Left ventricle myocardium superior (tissue), 1 donor: ENCODE measurements around the gene HECW1. TPM values are rescaled to one million over a fixed set of nuclear protein-coding genes. Genes with fewer than 3 reads are reported as not detected.
A peak's percentile ranks its signal among the peaks of the same experiment; 100 is the strongest.
"Not testable (repeated sequence)": the region's sequence is repeated elsewhere in the genome, so short reads cannot be mapped to it uniquely, and the experiment has no call there.

Source experiments
- ATAC-seq: fragments of 200-7000 bp; cut with Tn5 transposase; one replicate; pipeline ENCODE4 v1.9.1; 2020; ENCODE audit warnings: mild to moderate bottlenecking, moderate library complexity
- DNase-seq: peaks from one replicate; pipeline ENCODE4 v3.0.0-alpha.2; 2020
- intact Hi-C: fragments of 100-400 bp; cut with micrococcal nuclease; formaldehyde crosslinking; loops from one replicate; pipeline ENCODE4 v1.11.0; 2022
- microRNA-seq: library from miRNA; unstranded; fragments of <30 nt; microRNA quantifications from one replicate; pipeline ENCODE4 v1.2.0, GENCODE V29; 2020; ENCODE audit warnings: borderline number of aligned reads
- total RNA-seq: library from RNA; stranded (reverse); fragmentation: NEBNext Ultra II Directional; extraction: Animal tissue kit (Norgen Biotek cat#: 25700); gene quantifications from one replicate; pipeline ENCODE4 v1.2.1, GENCODE V29; 2021
- donor health status: DM: no; HTN: yes; CAD: no; lungs with severe emphysema.

Gene HECW1
- total RNA-seq, 1 donor from 2014 or later = not detected

DNA sequence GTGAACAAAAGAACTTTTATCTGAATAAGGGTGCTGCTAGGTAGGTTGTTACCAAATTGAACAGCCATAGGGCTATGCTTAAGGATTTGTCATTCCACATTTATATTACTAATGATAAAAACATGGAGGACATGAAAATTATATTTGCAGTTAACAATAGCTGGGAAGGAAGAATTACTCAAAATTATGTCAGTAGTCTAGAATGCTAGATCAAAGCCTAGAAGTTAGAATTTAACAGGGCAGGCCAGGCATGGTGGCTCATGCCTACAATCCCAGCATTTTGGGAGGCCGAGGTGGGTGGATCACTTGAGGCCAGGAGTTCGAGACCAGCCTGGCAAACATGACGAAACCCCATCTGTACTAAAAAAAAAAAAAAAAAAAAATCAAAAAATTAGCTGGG, 479.9 kb downstream of the HECW1 start:
- DNase-seq (no peak), ATAC-seq (no peak)
- intact Hi-C loops = no loop called here

GRCh38 chr7:43593010-43593409, 480.6 kb downstream of the HECW1 start:
- intact Hi-C loops = no loop called here
- ATAC-seq (no peak), DNase-seq (no peak)

DNA sequence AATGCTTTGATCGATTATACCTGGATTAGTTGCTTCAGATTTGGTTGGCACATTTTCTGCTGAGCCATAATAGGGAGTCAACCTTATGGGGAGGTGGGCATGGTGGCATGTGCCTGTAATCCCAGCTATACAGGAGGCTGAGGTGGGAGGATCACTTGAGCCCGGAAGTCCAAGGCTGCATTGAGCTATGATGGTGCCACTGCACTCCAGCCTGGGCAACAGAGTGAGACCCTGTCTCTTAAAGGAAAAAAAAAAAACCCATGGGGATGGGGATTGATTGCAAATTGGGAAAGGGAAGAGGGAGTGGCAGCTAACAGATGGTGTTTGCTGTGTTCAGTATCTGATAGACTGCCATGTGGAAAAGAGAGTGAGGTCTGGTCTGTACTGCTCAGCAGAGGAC, 481.6 kb downstream of the HECW1 start:
- intact Hi-C loops = no loop called here
- no peak for DNase-seq
- ATAC-seq = peak; percentile 13

GRCh38 chr7:43596426-43596825, 484.0 kb downstream of the HECW1 start:
- intact Hi-C loops, ATAC-seq: not testable (repeated sequence)

DNA sequence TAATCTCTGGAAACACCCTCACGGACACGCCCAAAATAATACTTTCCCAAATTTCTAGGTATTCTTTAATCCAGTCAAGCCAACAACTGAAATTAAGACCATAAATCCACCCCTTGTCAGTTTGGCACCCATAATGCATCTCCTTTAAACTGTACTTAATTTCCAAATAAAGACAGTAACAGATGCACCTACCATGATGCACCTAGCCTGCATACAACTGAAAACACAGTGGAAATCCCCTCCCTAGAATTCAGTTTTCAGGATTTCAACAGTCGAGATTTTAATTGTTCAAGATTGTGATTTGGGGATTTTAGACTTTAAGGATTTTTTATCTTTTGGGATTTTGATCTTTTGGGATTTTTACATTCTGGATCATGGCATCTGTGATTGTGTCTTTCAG, 487.6 kb downstream of the HECW1 start:
- intact Hi-C loops = no loop called here
- ATAC-seq = no peak
- DNase-seq = no peak

More at GRCh38 chr7:43596426-43596825, 484.0 kb downstream of the HECW1 start:
- DNase-seq = not testable (repeated sequence)

- DNase-seq = no peak
- intact Hi-C loops = no loop called here
- ATAC-seq = no peak
These were observed 489.8 kb downstream of the HECW1 start for GRCh38 chr7:43602256-43602655.

- ATAC-seq = no peak
- intact Hi-C loops = no loop called here
- no peak for DNase-seq
These were observed 491.8 kb downstream of the HECW1 start for GRCh38 chr7:43604251-43604650.

GRCh38 chr7:43609097-43609496, 496.6 kb downstream of the HECW1 start:
- ATAC-seq = no peak
- no peak for DNase-seq
- intact Hi-C loops = no loop called here

DNA sequence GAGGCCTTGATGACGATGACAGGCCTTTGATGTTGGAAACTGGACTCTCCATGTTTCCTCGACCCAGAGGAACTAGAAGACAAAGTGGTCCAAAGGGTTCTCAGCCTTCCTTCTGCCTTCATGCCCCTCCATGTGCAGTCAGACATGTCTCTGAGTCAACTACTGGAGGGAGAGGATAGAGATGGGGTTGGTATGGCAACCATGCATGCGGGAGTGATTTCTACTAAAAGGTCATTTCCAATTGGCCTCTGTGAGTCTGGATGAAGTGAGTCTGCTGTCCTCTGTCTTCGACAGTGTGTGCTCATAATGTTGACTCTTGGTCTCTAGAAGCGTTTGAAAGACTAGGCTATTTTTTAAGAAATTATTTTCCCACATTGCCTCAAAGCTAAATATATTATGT, 499.7 kb downstream of the HECW1 start:
- intact Hi-C loops = no loop called here

GRCh38 chr7:43612599-43613589, 500.4 kb downstream of the HECW1 start:
- ATAC-seq (peak; percentile 50), DNase-seq (no peak)
- intact Hi-C loops = no loop called here

More for the DNA sequence above, 499.7 kb downstream of the HECW1 start:
- DNase-seq (no peak), ATAC-seq (no peak)

Small RNA genes within 50 kb of the gene (microRNA-seq; reads per million reads assigned to microRNA genes)
- gene MIR3943 = not detected

Other genes starting within 250 kb of the HECW1 start
- gene C7orf25, start 200.6 kb upstream of the HECW1 start, total RNA-seq = 5.7 TPM
- gene PSMA2, start 180.5 kb upstream of the HECW1 start, total RNA-seq = 90.1 TPM
- gene MRPL32, start 180.3 kb upstream of the HECW1 start, total RNA-seq = 68.7 TPM